HepG2 (cell line): ENCODE data around the gene KLHDC8B. TPM values are rescaled to one million over a fixed set of nuclear protein-coding genes. Genes with fewer than 3 reads are reported as not detected.

Source experiments
- ATAC-seq: fragments of 200-7000 bp; cut with Tn5 transposase; 3 replicates; pipeline ENCODE4 v1.9.1; 2020; ENCODE audit warnings: mild to moderate bottlenecking, moderate library complexity
- BruUV-seq: library from RNA; stranded (reverse); fragments of 400-500 nt; replicated peaks from 2 replicates; lab custom pipeline; 2021; lab: Mats Ljungman, UMichigan
- CTCF ChIA-PET: fragments of 300-600 bp; formaldehyde crosslinking; extraction: SDS; loops from one replicate; lab custom pipeline; 2021; ENCODE audit warnings: low total read pairs, inconsistent platforms, low intra/inter-chr PET ratio; lab: Yijun Ruan, JAX
- POLR2A ChIA-PET: fragments of 350-600 bp; sonication (Branson Sonifier 250); formaldehyde crosslinking; loops from one replicate; lab custom pipeline; 2020; ENCODE audit warnings: antibody characterized with exemption, inconsistent platforms; lab: Yijun Ruan, JAX
- DNase-seq: peaks from one replicate; pipeline ENCODE4 v3.0.0-alpha.2; 2015; ENCODE audit warnings: low spot score
- FAIRE-seq: peaks from 3 replicates; lab custom pipeline; 2011; peaks lifted over from hg19 to GRCh38; lab: Jason Lieb, UNC
- H2AFZ ChIP-seq: one replicate; pipeline ENCODE4 v1.6.1; 2011; ENCODE audit warnings: low read length, inconsistent platforms
- H3K27ac ChIP-seq: fragments of 300-600 bp; 3 replicates; pipeline ENCODE4 v1.8.0; 2011; ENCODE audit warnings: mixed run types, mild to moderate bottlenecking, mixed read lengths, low read length, inconsistent platforms; ENCODE audit not compliant: insufficient read depth; ENCODE audit errors: extremely low read length
- H3K27me3 ChIP-seq, 2 experiments: fragments of 200-600 bp in 1 of 2; 2 replicates in 1 of 2; 3 replicates in 1 of 2; pipeline versions ENCODE4 v1.6.0 to v1.8.0; 2011; ENCODE audit warnings: low read length in 2 of 2, mild to moderate bottlenecking in 2 of 2, moderate library complexity in 2 of 2, inconsistent platforms in 1 of 2; ENCODE audit not compliant: insufficient read depth in 2 of 2, control insufficient read depth in 1 of 2
- H3K36me3 ChIP-seq, 2 experiments: fragments of 200-600 bp in 1 of 2; replicated peaks in 1 of 2; 2 replicates in 1 of 2; 3 replicates in 1 of 2; pipeline versions ENCODE4 v1.5.1 to v1.8.0; 2011; ENCODE audit warnings: low read length in 2 of 2, inconsistent platforms in 1 of 2; ENCODE audit not compliant: insufficient read depth in 2 of 2, control insufficient read depth in 1 of 2
- H3K4me1 ChIP-seq: 2 replicates; pipeline ENCODE4 v1.5.1; 2012; ENCODE audit warnings: low read length, inconsistent platforms; ENCODE audit not compliant: insufficient read depth
- H3K4me2 ChIP-seq: 2 replicates; pipeline ENCODE4 v1.6.0; 2011; ENCODE audit warnings: low read depth, low read length, inconsistent platforms
- H3K4me3 ChIP-seq, 3 experiments: fragments of 200-600 bp in 1 of 3; sonication (generic), shearing (Covaris generic) in 1 of 3; replicated peaks in 1 of 3; 2 replicates each; pipeline ENCODE4 v1.5.1; 2011 to 2016; ENCODE audit warnings: low read length in 3 of 3, inconsistent platforms in 2 of 3, low read depth in 2 of 3, mild to moderate bottlenecking in 2 of 3, control low read depth in 1 of 3, mixed read lengths in 1 of 3; ENCODE audit not compliant: insufficient read depth in 1 of 3
- H3K79me2 ChIP-seq: one replicate; pipeline ENCODE4 v1.6.1; 2011; ENCODE audit warnings: low read length, inconsistent platforms; ENCODE audit not compliant: insufficient read depth
- H3K9ac ChIP-seq: 2 replicates; pipeline ENCODE4 v1.6.0; 2011; ENCODE audit warnings: mild to moderate bottlenecking, low read depth, low read length, inconsistent platforms; ENCODE audit not compliant: insufficient read depth
- H3K9me3 ChIP-seq: 2 replicates; pipeline ENCODE4 v1.5.1; 2012; ENCODE audit warnings: mild to moderate bottlenecking, low read length
- H4K20me1 ChIP-seq: 2 replicates; pipeline ENCODE4 v1.6.0; 2011; ENCODE audit warnings: inconsistent platforms, mild to moderate bottlenecking, low read length, moderate library complexity; ENCODE audit not compliant: insufficient read depth
- ATAD3A ChIP-seq: sonication (generic); formaldehyde crosslinking; IDR thresholded peaks from 2 replicates; pipeline ENCODE4 v1.4.0; 2020; ENCODE audit warnings: missing genetic modification reagents
- BCL6 ChIP-seq: IDR thresholded peaks from 2 replicates; pipeline ENCODE4 v1.6.1; 2016; ENCODE audit warnings: missing genetic modification reagents, missing compliant biosample characterization
- BCLAF1 ChIP-seq: fragments of 450-650 bp; IDR thresholded peaks from 2 replicates; pipeline ENCODE4 v1.6.1; 2017; ENCODE audit warnings: mild to moderate bottlenecking
- CSRNP1 ChIP-seq: sonication (generic); formaldehyde crosslinking; IDR thresholded peaks from 2 replicates; pipeline ENCODE4 v1.8.1; 2023; ENCODE audit warnings: mild to moderate bottlenecking, missing genetic modification reagents
- HHEX ChIP-seq: IDR thresholded peaks from 2 replicates; pipeline ENCODE4 v1.6.1; 2016; ENCODE audit warnings: control low read depth
- JUNB ChIP-seq: sonication (generic); formaldehyde crosslinking; IDR thresholded peaks from 2 replicates; pipeline ENCODE4 v1.8.0; 2022; ENCODE audit warnings: missing genetic modification reagents, mild to moderate bottlenecking, borderline replicate concordance
- MAZ ChIP-seq, 2 experiments: sonication (generic) in 1 of 2; formaldehyde crosslinking in 1 of 2; IDR thresholded peaks; 2 replicates each; pipeline versions ENCODE4 v1.5.0 to v1.6.1; 2012 to 2020; ENCODE audit warnings: low read depth in 2 of 2, mild to moderate bottlenecking in 2 of 2, borderline replicate concordance in 1 of 2, improper control_type of control experiment in 1 of 2, low read length in 1 of 2, missing genetic modification reagents in 1 of 2, moderate library complexity in 1 of 2
- NFE2 ChIP-seq: sonication (generic); formaldehyde crosslinking; IDR thresholded peaks from 2 replicates; pipeline ENCODE4 v1.4.0; 2020; ENCODE audit warnings: missing genetic modification reagents
- NR2F1 ChIP-seq, 2 experiments: fragments of 450-650 bp in 1 of 2; formaldehyde crosslinking in 1 of 2; IDR thresholded peaks; 2 replicates each; pipeline versions ENCODE4 v1.5.0 to v1.6.1; 2016 to 2020; ENCODE audit warnings: mild to moderate bottlenecking in 1 of 2, missing compliant biosample characterization in 1 of 2, missing genetic modification reagents in 1 of 2, moderate library complexity in 1 of 2
- POGK ChIP-seq: sonication (generic); formaldehyde crosslinking; conservative IDR thresholded peaks from 2 replicates; pipeline ENCODE4 v1.8.0; 2022; ENCODE audit warnings: mild to moderate bottlenecking, moderate library complexity, missing genetic modification reagents
- TCF7 ChIP-seq: sonication (generic); IDR thresholded peaks from 2 replicates; pipeline ENCODE4 v1.6.1; 2016; ENCODE audit warnings: antibody characterized with exemption, low read depth
- ZNF460 ChIP-seq: sonication (generic); formaldehyde crosslinking; IDR thresholded peaks from 2 replicates; pipeline ENCODE4 v1.5.1; 2020; ENCODE audit warnings: missing genetic modification reagents, mild to moderate bottlenecking, borderline replicate concordance
- ZNF577 ChIP-seq: sonication (generic); formaldehyde crosslinking; IDR thresholded peaks from 2 replicates; pipeline ENCODE4 v1.4.0; 2020; ENCODE audit warnings: mild to moderate bottlenecking, low read depth, missing genetic modification reagents, borderline replicate concordance
- WGBS: methylation state at CpG from one replicate; pipeline ENCODE4 v1.1.6; 2017; ENCODE audit warnings: low lambda C conversion rate; 5-methylcytosine and 5-hydroxymethylcytosine counted together
- in situ Hi-C: cut with HindIII; loops from 2 replicates; pipeline ENCODE4 v1.10.0; 2017; ENCODE audit warnings: low pct_unique_long_range_greater_than_20kb; ENCODE audit not compliant: extremely low pct_ligation_motif_present
- intact Hi-C: fragments of 100-400 bp; cut with micrococcal nuclease; formaldehyde crosslinking; loops from one replicate; pipeline ENCODE4 v1.10.0; 2022; ENCODE audit not compliant: unreplicated experiment
- polyA plus RNA-seq, 8 experiments: library from polyadenylated mRNA; depleted of rRNA in 3 of 8; stranded (reverse) in 7 of 8; unstranded in 1 of 8; fragments of >200 nt; fragmentation: Illumina TruSeq in 4 of 8; extraction: Trizol in 4 of 8; gene quantifications; 2 replicates each; pipeline versions ENCODE4 v1.2.1 to v1.2.3, GENCODE V29; 2011 to 2016; ENCODE audit warnings: low read depth in 4 of 8, missing spikeins in 1 of 8, mixed read lengths in 1 of 8; ENCODE audit not compliant: insufficient read depth in 1 of 8
- total RNA-seq, 5 experiments: library from RNA; depleted of rRNA; stranded (reverse); fragments of >200 nt; fragmentation: Illumina TruSeq; extraction: Trizol; gene quantifications; 2 replicates each; pipeline ENCODE4 v1.2.3, GENCODE V29; 2016; ENCODE audit warnings: low read depth in 1 of 5

The KLHDC8B gene
- total and polyA plus RNA-seq, 2 of the 13 experiments (the other 11 are each of a cell fraction or from before 2014, with no cell fraction given), result 17.2 to 17.8 TPM

- TF ChIP-seq CSRNP1 (no peak), POGK (CRISPR knock-in tag) (no peak; the same call in 1 of the 2 replicates), ZNF460 (CRISPR knock-in tag) (no peak), ATAD3A (CRISPR knock-in tag) (no peak), ZNF577 (CRISPR knock-in tag) (no peak), BCL6 (CRISPR knock-in tag) (no peak), JUNB (CRISPR knock-in tag) (no peak), HHEX (no peak)
- TF ChIP-seq, all 625 proteins: peak for 7
These were observed 39.3 kb upstream of the KLHDC8B start (continued) for GRCh38 chr3:49132073-49132436.

- WGBS, result 2% methylated on average over 19 of the region's 28 CpGs
- Histone ChIP-seq H2AFZ (peak within 1 kb of the TSS; percentile 99), H3K4me2 (peak within 1 kb of the TSS; percentile 97), H3K79me2 (peaks cover 15% of the 10 kb centered on the region), H3K27ac (peak within 1 kb of the TSS; percentile 80), H4K20me1 (no peaks in the 10 kb centered on the region), H3K9me3 (no peaks in the 10 kb centered on the region), H3K36me3 (peaks cover 5 to 10% of the 10 kb centered on the region in 2 experiments; a peak in 2 of 5 replicates), H3K27me3 (no peaks in the 10 kb centered on the region), H3K4me3 (peak within 1 kb of the TSS; percentile 72 to 78 (median 77)), H3K4me1 (peaks cover 39% of the 10 kb centered on the region), H3K9ac (peak within 1 kb of the TSS; percentile 75)
- in situ Hi-C loops (no loop called here), intact Hi-C loops (loop anchor here (5.0 kb wide), 1 partner anchor 40 kb away; the partner anchor contains the start of gene QRICH1)
- BruUV-seq, result TSS peak; percentile 91
- ATAC-seq (peak; percentile 69), DNase-seq (peak; percentile 79), FAIRE-seq (peak; percentile 75)
- POLR2A ChIA-PET, result interaction anchor here (0.6 to 8.5 kb wide), 20 partner anchors 9 to 659 kb away, joined by 3 to 110 read pairs (median 5); partner anchors contain the start of genes GPX1, IMPDH2, KLHDC8B and NDUFAF3
- CTCF ChIA-PET, result no interaction called here
- TF ChIP-seq NR2F1 (CRISPR knock-in tag; IDR thresholded peaks at IDR 0.05), result 0 out of 4 replicates have a peak, but pooled peaks of 1 of the 2 experiments have one; percentile 13
- TF ChIP-seq MAZ (IDR thresholded peaks at IDR 0.05; ENCODE audit: borderline replicate concordance, low read depth, low read length), result peak; percentile 92
- TF ChIP-seq MAZ (CRISPR knock-in tag; IDR thresholded peaks at IDR 0.05; ENCODE audit: low read depth), result 0 out of 2 replicates have a peak, but pooled peaks have one; percentile 45
- no peak for TF ChIP-seq TCF7
- no peak for TF ChIP-seq BCLAF1
- no peak for TF ChIP-seq NFE2 (CRISPR knock-in tag)
These were observed 38.8 kb upstream of the KLHDC8B start, which contains the start of gene LAMB2 for GRCh38 chr3:49132437-49133225. Gene LAMB2, minus strand, starts transcription at chr3:49133050. Its CDS starts 183 bp downstream, at chr3:49132867.
